Measurements from ENCODE around the gene ALG3. TPM values are rescaled to one million over a fixed set of nuclear protein-coding genes. Genes with fewer than 3 reads are reported as not detected.

ALG3 gene
- total RNA-seq, 1 experiment from 2014 or later = 72.7 TPM

GRCh38 chr3:184258926-184259325 lies 10.2 kb upstream of the ALG3 start:
- in situ Hi-C loops (cut with HindIII; ENCODE audit: low pct_unique_long_range_greater_than_20kb, low sequenced_read_pairs) = no loop called here

More at GRCh38 chr3:184258926-184259325, 10.2 kb upstream of the ALG3 start:
- intact Hi-C loops (cut with micrococcal nuclease; ENCODE audit: unreplicated experiment) = no loop called here
- H3K27ac ChIP-seq (ENCODE audit: low read length) = no peak overlapping the region
- H3K36me3 ChIP-seq (ENCODE audit: control insufficient read depth, insufficient read depth, low read length) = no peaks in the 10 kb centered on the region
- 0 out of 2 replicates have a peak, but pooled peaks cover 4% of the 10 kb centered on the region for H3K4me1 ChIP-seq (ENCODE audit: control insufficient read depth, insufficient read depth, low read length)
- H3K4me3 ChIP-seq (ENCODE audit: low read depth in 2 of 2, low read length in 2 of 2) = no peak overlapping the region
- H3K27me3 ChIP-seq (ENCODE audit: control insufficient read depth, insufficient read depth, low read length) = no peaks in the 10 kb centered on the region; the same call in 1 of the 2 replicates
- ATAC-seq (no peak), DNase-seq (ENCODE audit: low read depth, low spot score) (no peak)
- CTCF ChIA-PET = interaction anchor here (0.7 kb wide), 1 partner anchor 28 kb away, joined by 3 read pairs; no protein-coding TSS in a partner anchor
- no peaks in the 10 kb centered on the region for H3K9me3 ChIP-seq (ENCODE audit: control insufficient read depth, insufficient read depth, low read depth, low read length)
- POLR2A ChIA-PET = no interaction called here
- no peak for TF ChIP-seq TCF7L2 (IDR thresholded peaks at IDR 0.05; ENCODE audit: low read depth, low read length)
- TF ChIP-seq REST (IDR thresholded peaks at IDR 0.05; ENCODE audit: insufficient read depth in 1 of 2, low read depth in 2 of 2, low read length in 1 of 2) = no peak; a peak in 1 of 4 replicates
- TF ChIP-seq CTCF (IDR thresholded peaks at IDR 0.05) = no peak
- TF ChIP-seq SIN3A (IDR thresholded peaks at IDR 0.05; ENCODE audit: borderline replicate concordance, insufficient read depth, low read depth, low read length) = no peak
- no peak for TF ChIP-seq POLR2AphosphoS5 (IDR thresholded peaks at IDR 0.05; ENCODE audit: low read depth, low read length)
- BruUV-seq (replicated peaks) = no TSS peak

Data from Panc1 (cell line).